IMR-90 (cell line): ENCODE measurements around the gene CEP170B. TPM values are rescaled to one million over a fixed set of nuclear protein-coding genes. Genes with fewer than 3 reads are reported as not detected.

Source experiments
- ATAC-seq: fragments of 200-7000 bp; cut with Tn5 transposase; 2 replicates; pipeline ENCODE4 v1.9.1; 2020; ENCODE audit warnings: low read depth, mild to moderate bottlenecking, moderate library complexity
- BruUV-seq: library from RNA; stranded (reverse); fragments of 400-500 nt; replicated peaks from 2 replicates; lab custom pipeline; 2021; lab: Mats Ljungman, UMichigan
- CTCF ChIA-PET: fragments of 300-600 bp; formaldehyde crosslinking; extraction: SDS; loops from one replicate; lab custom pipeline; 2021; ENCODE audit warnings: antibody characterized with exemption; lab: Yijun Ruan, JAX
- POLR2A ChIA-PET: fragments of 300-600 bp; sonication (Branson Sonifier 250); formaldehyde crosslinking; loops from one replicate; lab custom pipeline; 2022; ENCODE audit warnings: antibody characterized with exemption; ENCODE audit not compliant: unreplicated experiment; lab: Charles Lee
- DNase-seq: peaks from one replicate; pipeline ENCODE4 v3.0.0; 2013
- H2AFZ ChIP-seq: replicated peaks from 2 replicates; pipeline ENCODE3; 2013; ENCODE audit warnings: low read length, mild to moderate bottlenecking; ENCODE audit not compliant: poor library complexity
- H2AK5ac ChIP-seq: 2 replicates; pipeline ENCODE4 v1.6.1; 2013; ENCODE audit warnings: low read depth, low read length, inconsistent platforms
- H2AK9ac ChIP-seq: replicated peaks from 2 replicates; pipeline ENCODE3; 2013; ENCODE audit warnings: mild to moderate bottlenecking, low read depth, low read length, moderate library complexity; ENCODE audit not compliant: poor library complexity
- H2BK120ac ChIP-seq: 2 replicates; pipeline ENCODE4 v1.6.1; 2013; ENCODE audit warnings: low read depth, low read length, inconsistent platforms
- H2BK15ac ChIP-seq: 3 replicates; pipeline ENCODE4 v1.6.1; 2013; ENCODE audit warnings: low read depth, low read length, inconsistent platforms
- H2BK20ac ChIP-seq: 2 replicates; pipeline ENCODE4 v1.6.1; 2013; ENCODE audit warnings: low read depth, mild to moderate bottlenecking, inconsistent platforms, low read length, moderate library complexity
- H2BK5ac ChIP-seq: 2 replicates; pipeline ENCODE4 v1.6.1; 2013; ENCODE audit warnings: mild to moderate bottlenecking, low read depth, low read length, inconsistent platforms; ENCODE audit not compliant: poor library complexity, severe bottlenecking
- H3K14ac ChIP-seq: replicated peaks from 2 replicates; pipeline ENCODE4 v1.6.1; 2013; ENCODE audit warnings: low read depth, low read length, inconsistent platforms
- H3K18ac ChIP-seq: 2 replicates; pipeline ENCODE4 v1.6.1; 2013; ENCODE audit warnings: low read depth, low read length, control low read depth
- H3K23ac ChIP-seq: 2 replicates; pipeline ENCODE4 v1.6.1; 2013; ENCODE audit warnings: low read depth, low read length, inconsistent platforms
- H3K27ac ChIP-seq: 2 replicates; pipeline ENCODE4 v1.5.1; 2013; ENCODE audit warnings: mild to moderate bottlenecking, control low read depth, low read length; ENCODE audit not compliant: insufficient read depth
- H3K27me3 ChIP-seq: 2 replicates; pipeline ENCODE4 v1.6.1; 2013; ENCODE audit warnings: low read length; ENCODE audit not compliant: control insufficient read depth, insufficient read depth
- H3K36me3 ChIP-seq: 2 replicates; pipeline ENCODE4 v1.6.1; 2013; ENCODE audit warnings: low read length, mixed read lengths; ENCODE audit not compliant: control insufficient read depth, insufficient read depth
- H3K4ac ChIP-seq: 2 replicates; pipeline ENCODE4 v1.6.1; 2013; ENCODE audit warnings: low read depth, low read length, inconsistent platforms
- H3K4me1 ChIP-seq: 2 replicates; pipeline ENCODE4 v1.6.1; 2013; ENCODE audit warnings: low read length, mixed read lengths; ENCODE audit not compliant: control insufficient read depth, insufficient read depth
- H3K4me2 ChIP-seq: 2 replicates; pipeline ENCODE4 v1.6.1; 2013; ENCODE audit warnings: low read depth, mild to moderate bottlenecking, control low read depth, low read length, moderate library complexity
- H3K4me3 ChIP-seq: 2 replicates; pipeline ENCODE4 v1.5.1; 2013; ENCODE audit warnings: low read depth, mild to moderate bottlenecking, control low read depth, low read length, moderate library complexity; ENCODE audit not compliant: insufficient read depth
- H3K56ac ChIP-seq: 2 replicates; pipeline ENCODE4 v1.6.1; 2013; ENCODE audit warnings: low read length, inconsistent platforms; ENCODE audit not compliant: insufficient read depth; ENCODE audit errors: extremely low read depth
- H3K79me1 ChIP-seq, 2 experiments: 2 replicates each; pipeline ENCODE4 v1.6.1; 2013; ENCODE audit warnings: low read length in 2 of 2, inconsistent platforms in 1 of 2, low read depth in 1 of 2
- H3K9ac ChIP-seq: 2 replicates; pipeline ENCODE4 v1.6.1; 2013; ENCODE audit warnings: low read depth, low read length, control low read depth
- H3K9me1 ChIP-seq: 2 replicates; pipeline ENCODE4 v1.6.1; 2013; ENCODE audit warnings: low read length, inconsistent platforms; ENCODE audit not compliant: insufficient read depth
- H3K9me3 ChIP-seq: 2 replicates; pipeline ENCODE4 v1.6.1; 2013; ENCODE audit warnings: low read length; ENCODE audit not compliant: control insufficient read depth, insufficient read depth
- H4K20me1 ChIP-seq: 2 replicates; pipeline ENCODE4 v1.6.1; 2013; ENCODE audit warnings: low read length, inconsistent platforms; ENCODE audit not compliant: insufficient read depth
- H4K5ac ChIP-seq: 2 replicates; pipeline ENCODE4 v1.6.1; 2013; ENCODE audit warnings: mild to moderate bottlenecking, low read depth, low read length, control low read depth
- H4K8ac ChIP-seq, 2 experiments: 2 replicates each; pipeline ENCODE4 v1.6.1; 2013; ENCODE audit warnings: low read depth in 2 of 2, low read length in 2 of 2, control low read depth in 1 of 2, inconsistent platforms in 1 of 2
- H4K91ac ChIP-seq: 2 replicates; pipeline ENCODE4 v1.6.1; 2013; ENCODE audit warnings: low read depth, low read length, inconsistent platforms; ENCODE audit not compliant: insufficient read depth
- MAFK ChIP-seq: IDR thresholded peaks from 2 replicates; pipeline ENCODE4 v1.6.1; 2012; ENCODE audit warnings: low read depth, low read length, improper control_type of control experiment
- RFX5 ChIP-seq: IDR thresholded peaks from 2 replicates; pipeline ENCODE4 v1.8.0; 2012; ENCODE audit warnings: low read depth, mild to moderate bottlenecking, low read length, moderate library complexity
- WGBS, 2 experiments: methylation state at CpG; one replicate each; pipeline versions ENCODE4 v1.1.5 to v1.1.7; 2013; ENCODE audit warnings: missing lambda C conversion rate in 2 of 2; ENCODE audit not compliant: insufficient read length in 1 of 2; ENCODE audit errors: extremely low coverage in 2 of 2; 5-methylcytosine and 5-hydroxymethylcytosine counted together
- dilution Hi-C: fragments of 300-500 bp; cut with HindIII; formaldehyde crosslinking; loops from one replicate; pipeline ENCODE4 v1.14.3; 2018; ENCODE audit warnings: low sequenced_read_pairs; ENCODE audit not compliant: unreplicated experiment
- in situ Hi-C: fragments of 300-500 bp; cut with MboI; formaldehyde crosslinking; loops from 3 replicates; pipeline ENCODE4 v1.14.3; 2019; ENCODE audit warnings: low sequenced_read_pairs, inconsistent platforms, mixed read lengths
- intact Hi-C: fragments of 100-400 bp; cut with micrococcal nuclease; formaldehyde crosslinking; loops from 2 replicates; pipeline ENCODE4 v1.10.0; 2022
- polyA plus RNA-seq, 3 experiments: library from polyadenylated mRNA; depleted of rRNA; stranded (reverse); fragments of >200 nt; gene quantifications; 2 replicates each; pipeline ENCODE4 v1.2.3, GENCODE V29; 2012; ENCODE audit warnings: low replicate concordance in 1 of 3
- total RNA-seq: library from RNA; depleted of rRNA; stranded (reverse); fragments of >200 nt; gene quantifications from 2 replicates; pipeline ENCODE4 v1.2.3, GENCODE V29; 2012

The CEP170B gene
- total and polyA plus RNA-seq, 2 of the 4 experiments (the other 2 are of a cell fraction): 3.6 to 13.1 TPM

DNA sequence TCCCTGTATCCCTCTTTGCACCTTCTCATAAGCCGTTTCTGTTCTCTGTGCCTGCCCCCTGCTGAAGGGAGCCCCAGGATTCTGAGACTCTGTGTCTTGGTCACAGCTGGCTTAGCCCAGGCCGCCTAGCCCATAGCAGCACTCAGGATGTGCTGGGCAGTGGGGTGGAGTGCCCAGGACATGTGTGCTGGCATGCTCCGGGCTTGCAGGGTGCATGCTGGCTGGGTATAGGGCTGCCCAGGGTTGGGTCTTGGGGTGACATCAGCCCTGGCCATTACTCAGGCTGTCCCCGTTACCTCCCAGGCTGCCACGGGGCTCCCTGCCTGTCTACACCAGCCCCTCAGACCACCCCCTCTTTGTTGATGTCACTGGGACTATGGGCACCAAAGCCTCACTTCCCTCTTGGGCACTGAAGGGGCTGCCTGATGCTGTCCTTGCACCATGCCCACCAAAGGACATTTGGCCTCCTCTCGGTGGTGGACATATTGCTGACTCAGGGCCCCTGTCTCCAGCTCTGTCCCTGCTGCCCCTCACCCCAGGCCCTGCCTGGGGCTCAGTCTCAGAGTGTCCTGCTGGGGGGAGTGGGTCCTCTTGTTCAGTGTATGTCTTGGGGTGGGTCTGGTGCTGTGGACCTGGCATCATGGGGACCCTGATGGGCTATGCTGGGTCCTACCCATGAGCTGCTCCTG is 2.4 kb downstream of the CEP170B start:
- Histone ChIP-seq H3K56ac (no peak overlapping the region), H3K4me3 (no peak overlapping the region), H2BK20ac (no peak overlapping the region), H2BK15ac (no peak overlapping the region), H3K9me1 (peaks cover 24% of the 10 kb centered on the region), H2BK120ac (no peak overlapping the region), H3K9me3 (no peaks in the 10 kb centered on the region), H2AK5ac (no peak overlapping the region), H2AK9ac (peak overlapping the region; percentile 66), H3K9ac (no peak overlapping the region), H4K8ac (no peak overlapping the region), H3K18ac (no peak overlapping the region), H3K14ac (no peak overlapping the region), H3K27me3 (peaks cover 23% of the 10 kb centered on the region), H2BK5ac (no peak overlapping the region), H3K27ac (no peak overlapping the region), H3K79me1 (peaks cover 22 to 63% of the 10 kb centered on the region in 2 experiments), H3K23ac (0 out of 2 replicates have a peak overlapping the region, but pooled peaks have one; percentile 35), H4K20me1 (peaks cover 61% of the 10 kb centered on the region), H3K4me2 (no peak overlapping the region; the same call in 1 of the 2 replicates), H4K5ac (no peak overlapping the region), H4K91ac (no peak overlapping the region), H3K36me3 (peaks cover 5% of the 10 kb centered on the region; the same call in 1 of the 2 replicates), H3K4ac (no peak overlapping the region), H2AFZ (peak overlapping the region; percentile 52), H3K4me1 (peaks cover 17% of the 10 kb centered on the region)
- BruUV-seq: no TSS peak
- DNase-seq: no peak
- no peak for ATAC-seq
- CTCF ChIA-PET: no interaction called here
- dilution Hi-C loops (no loop called here), in situ Hi-C loops (no loop called here), intact Hi-C loops (loop anchor here (5.0 kb wide), 1 partner anchor 40 kb away; no protein-coding TSS in a partner anchor)
- no CpG with 5 or more reads among the region's 6 CpGs for WGBS, 2 experiments
- TF ChIP-seq RFX5: no peak
- TF ChIP-seq MAFK: peak; percentile 65
- POLR2A ChIA-PET: no interaction called here
